Ishikawa (cell line): Measurements from ENCODE around the gene PRSS35.

Source experiments
- CREB1 ChIP-seq: IDR thresholded peaks from 2 replicates; pipeline ENCODE4 v1.6.1; 2012; ENCODE audit warnings: low read depth
- EGR1 ChIP-seq: IDR thresholded peaks from 2 replicates; pipeline ENCODE4 v1.6.1; 2012
- EP300 ChIP-seq: IDR thresholded peaks from 2 replicates; pipeline ENCODE4 v1.6.1; 2012; ENCODE audit warnings: borderline replicate concordance
- NFIC ChIP-seq: IDR thresholded peaks from 2 replicates; pipeline ENCODE4 v1.6.1; 2012
- TAF1 ChIP-seq: IDR thresholded peaks from 2 replicates; pipeline ENCODE4 v1.6.1; 2012; ENCODE audit warnings: low read depth, mild to moderate bottlenecking
- TCF12 ChIP-seq: IDR thresholded peaks from 2 replicates; pipeline ENCODE4 v1.6.1; 2012; ENCODE audit warnings: low read depth
- YY1 ChIP-seq: IDR thresholded peaks from 2 replicates; pipeline ENCODE4 v1.6.1; 2012; ENCODE audit warnings: low read depth
- ZBTB7A ChIP-seq: IDR thresholded peaks from 2 replicates; pipeline ENCODE4 v1.6.1; 2012; ENCODE audit warnings: low read depth
- TF ChIP-seq, protein P1 (sequence below): IDR thresholded peaks from 2 replicates; pipeline ENCODE4 v1.6.1; 2012
- TF ChIP-seq, protein P2 (sequence below): IDR thresholded peaks from 2 replicates; pipeline ENCODE4 v1.6.1; 2012
- TF ChIP-seq, protein P3 (sequence below): IDR thresholded peaks from 2 replicates; pipeline ENCODE4 v1.6.1; 2012; ENCODE audit warnings: low read depth, mild to moderate bottlenecking

DNA sequence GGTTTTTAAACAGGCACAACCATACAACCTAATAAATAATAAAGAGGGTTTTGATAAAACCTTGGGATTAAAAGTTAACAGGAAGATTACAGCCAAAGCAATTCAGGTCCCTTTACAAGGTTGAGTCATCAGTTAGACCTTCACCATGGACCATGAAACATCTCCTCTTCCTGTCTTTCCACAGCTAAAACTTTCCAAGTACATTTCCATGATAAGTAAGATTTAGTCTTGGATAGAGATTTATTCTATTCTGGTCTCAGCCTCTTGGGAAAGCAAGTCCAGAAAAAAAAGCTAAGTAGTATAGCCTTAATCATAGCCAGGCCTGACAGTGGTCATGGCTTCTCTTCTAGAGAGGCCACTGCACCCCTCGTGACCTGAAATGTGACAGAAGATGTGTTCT, 2.9 kb upstream of the PRSS35 start:
- TF ChIP-seq NFIC (no peak), EGR1 (no peak), TCF12 (no peak), TAF1 (no peak), CREB1 (no peak), EP300 (no peak), ZBTB7A (no peak), YY1 (no peak)
- TF ChIP-seq, protein P1, sequence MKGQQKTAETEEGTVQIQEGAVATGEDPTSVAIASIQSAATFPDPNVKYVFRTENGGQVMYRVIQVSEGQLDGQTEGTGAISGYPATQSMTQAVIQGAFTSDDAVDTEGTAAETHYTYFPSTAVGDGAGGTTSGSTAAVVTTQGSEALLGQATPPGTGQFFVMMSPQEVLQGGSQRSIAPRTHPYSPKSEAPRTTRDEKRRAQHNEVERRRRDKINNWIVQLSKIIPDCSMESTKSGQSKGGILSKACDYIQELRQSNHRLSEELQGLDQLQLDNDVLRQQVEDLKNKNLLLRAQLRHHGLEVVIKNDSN: no peak
- TF ChIP-seq, protein P2, sequence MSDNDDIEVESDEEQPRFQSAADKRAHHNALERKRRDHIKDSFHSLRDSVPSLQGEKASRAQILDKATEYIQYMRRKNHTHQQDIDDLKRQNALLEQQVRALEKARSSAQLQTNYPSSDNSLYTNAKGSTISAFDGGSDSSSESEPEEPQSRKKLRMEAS: no peak
- TF ChIP-seq, protein P3, sequence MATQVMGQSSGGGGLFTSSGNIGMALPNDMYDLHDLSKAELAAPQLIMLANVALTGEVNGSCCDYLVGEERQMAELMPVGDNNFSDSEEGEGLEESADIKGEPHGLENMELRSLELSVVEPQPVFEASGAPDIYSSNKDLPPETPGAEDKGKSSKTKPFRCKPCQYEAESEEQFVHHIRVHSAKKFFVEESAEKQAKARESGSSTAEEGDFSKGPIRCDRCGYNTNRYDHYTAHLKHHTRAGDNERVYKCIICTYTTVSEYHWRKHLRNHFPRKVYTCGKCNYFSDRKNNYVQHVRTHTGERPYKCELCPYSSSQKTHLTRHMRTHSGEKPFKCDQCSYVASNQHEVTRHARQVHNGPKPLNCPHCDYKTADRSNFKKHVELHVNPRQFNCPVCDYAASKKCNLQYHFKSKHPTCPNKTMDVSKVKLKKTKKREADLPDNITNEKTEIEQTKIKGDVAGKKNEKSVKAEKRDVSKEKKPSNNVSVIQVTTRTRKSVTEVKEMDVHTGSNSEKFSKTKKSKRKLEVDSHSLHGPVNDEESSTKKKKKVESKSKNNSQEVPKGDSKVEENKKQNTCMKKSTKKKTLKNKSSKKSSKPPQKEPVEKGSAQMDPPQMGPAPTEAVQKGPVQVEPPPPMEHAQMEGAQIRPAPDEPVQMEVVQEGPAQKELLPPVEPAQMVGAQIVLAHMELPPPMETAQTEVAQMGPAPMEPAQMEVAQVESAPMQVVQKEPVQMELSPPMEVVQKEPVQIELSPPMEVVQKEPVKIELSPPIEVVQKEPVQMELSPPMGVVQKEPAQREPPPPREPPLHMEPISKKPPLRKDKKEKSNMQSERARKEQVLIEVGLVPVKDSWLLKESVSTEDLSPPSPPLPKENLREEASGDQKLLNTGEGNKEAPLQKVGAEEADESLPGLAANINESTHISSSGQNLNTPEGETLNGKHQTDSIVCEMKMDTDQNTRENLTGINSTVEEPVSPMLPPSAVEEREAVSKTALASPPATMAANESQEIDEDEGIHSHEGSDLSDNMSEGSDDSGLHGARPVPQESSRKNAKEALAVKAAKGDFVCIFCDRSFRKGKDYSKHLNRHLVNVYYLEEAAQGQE: no peak
